Stimulated activated CD8-positive, alpha-beta memory T cell treated with anti-CD3 and anti-CD28 coated beads, Interleukin-12 subunit alpha, Interleukin-12 subunit beta, amount 100 ng/mL, for 24 hours (primary cell): ENCODE measurements around the gene ZNF239.
"Not testable (repeated sequence)": the region's sequence is repeated elsewhere in the genome, so short reads cannot be mapped to it uniquely, and the experiment has no call there.

Source experiments
- DNase-seq: peaks from one replicate; pipeline ENCODE4 v3.0.0-alpha.2; 2020; ENCODE audit errors: extremely low read depth

Gene ZNF239

DNA sequence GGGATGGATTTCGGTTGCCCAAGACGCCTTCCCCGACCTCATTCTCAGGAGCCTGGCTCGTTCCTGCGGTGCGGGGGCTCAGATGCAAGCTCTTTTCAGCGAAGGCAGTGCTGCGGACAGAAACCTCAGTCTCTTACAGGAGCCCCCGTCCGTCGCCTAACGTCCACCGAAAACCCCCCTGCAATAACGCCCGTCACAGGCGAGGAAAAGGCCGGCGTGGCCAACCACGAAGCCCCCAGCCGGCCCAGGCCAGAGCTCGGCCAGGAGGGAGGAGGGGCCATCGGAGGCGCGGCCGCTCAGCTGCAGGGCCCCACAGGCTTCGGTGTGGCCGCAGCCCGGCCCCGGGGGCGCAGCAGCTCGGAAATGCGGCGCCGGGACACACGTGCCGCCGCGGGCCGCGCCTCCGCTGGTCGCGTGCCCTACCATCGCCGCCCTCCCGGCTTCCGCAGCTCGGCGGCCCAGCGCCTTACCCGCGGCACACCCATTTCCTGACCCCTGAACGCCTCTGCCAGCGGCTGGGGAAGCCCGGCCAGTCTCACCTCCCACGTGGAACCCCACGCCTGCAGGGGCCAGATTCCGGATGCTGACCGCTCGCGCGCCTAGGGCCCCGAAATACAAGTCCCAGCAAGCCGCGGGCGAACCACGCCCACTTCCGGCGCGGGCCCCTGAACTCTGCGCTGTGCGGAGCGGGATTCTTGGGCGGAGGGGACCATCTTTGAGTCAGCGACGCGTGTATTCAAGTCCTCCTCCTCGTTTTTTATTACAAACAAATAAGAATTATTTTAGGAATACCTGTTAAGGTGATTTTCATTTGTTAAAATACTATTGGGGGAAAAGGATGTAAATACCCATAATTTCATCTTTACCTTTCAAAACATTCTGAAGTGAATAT lies at the start of gene ZNF239:
Gene ZNF239, minus strand, starts transcription at position 616 of the 892 bp plus-strand sequence. CDS start 16,537 bp downstream, outside the sequence.
- DNase-seq = peak; percentile 65

DNA sequence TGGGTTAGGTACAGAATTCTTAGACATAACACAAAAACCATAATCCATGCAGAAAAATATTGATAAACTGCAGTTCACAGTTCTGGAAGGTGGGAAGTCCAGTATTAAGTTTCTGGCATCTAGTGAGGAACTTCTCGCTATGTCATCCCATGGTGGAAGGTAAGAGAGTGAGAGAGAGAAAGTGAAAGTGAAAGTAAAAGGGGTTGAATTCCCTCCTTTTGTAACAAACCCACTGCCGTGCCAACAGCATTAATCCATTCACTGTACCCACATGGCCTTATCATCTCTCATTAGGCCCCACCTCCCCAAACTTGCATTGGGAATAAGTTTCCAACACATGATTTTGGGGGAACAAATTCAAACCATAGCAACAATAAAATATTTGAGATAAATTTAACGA lies 48.9 kb upstream of the ZNF239 start:
- no peak for DNase-seq

- no peak for DNase-seq
Measured at GRCh38 chr10:43622038-43622437, 47.6 kb upstream of the ZNF239 start.

GRCh38 chr10:43619368-43619767 lies 45.0 kb upstream of the ZNF239 start:
- no peak for DNase-seq

DNA sequence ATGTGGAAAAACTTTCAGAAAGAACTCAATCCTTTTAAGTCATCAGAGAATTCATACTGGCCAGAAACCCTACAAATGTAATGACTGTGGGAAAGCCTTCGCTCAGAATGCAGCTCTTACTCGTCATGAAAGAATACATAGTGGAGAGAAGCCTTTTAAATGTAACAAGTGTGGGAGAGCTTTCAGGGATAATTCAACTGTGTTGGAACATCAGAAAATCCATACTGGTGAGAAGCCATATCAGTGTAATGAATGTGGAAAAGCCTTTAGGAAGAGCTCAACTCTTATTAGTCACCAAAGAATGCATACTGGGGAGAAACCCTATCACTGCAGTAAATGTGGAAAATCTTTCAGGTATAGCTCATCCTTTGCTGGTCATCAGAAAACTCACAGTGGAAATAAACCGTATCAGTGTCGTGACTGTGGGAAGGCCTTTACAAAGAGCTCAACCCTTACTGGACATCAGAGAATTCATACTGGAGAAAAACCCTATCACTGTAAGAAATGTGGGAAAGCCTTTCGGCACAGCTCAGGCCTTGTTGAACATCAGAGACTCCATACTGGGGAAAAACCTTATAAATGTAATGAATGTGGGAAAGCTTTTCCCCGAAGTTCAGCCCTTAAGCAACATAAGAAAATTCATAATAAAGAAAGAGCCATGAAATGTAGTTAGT lies 42.4 kb upstream of the ZNF239 start:
- DNase-seq = no peak

DNA sequence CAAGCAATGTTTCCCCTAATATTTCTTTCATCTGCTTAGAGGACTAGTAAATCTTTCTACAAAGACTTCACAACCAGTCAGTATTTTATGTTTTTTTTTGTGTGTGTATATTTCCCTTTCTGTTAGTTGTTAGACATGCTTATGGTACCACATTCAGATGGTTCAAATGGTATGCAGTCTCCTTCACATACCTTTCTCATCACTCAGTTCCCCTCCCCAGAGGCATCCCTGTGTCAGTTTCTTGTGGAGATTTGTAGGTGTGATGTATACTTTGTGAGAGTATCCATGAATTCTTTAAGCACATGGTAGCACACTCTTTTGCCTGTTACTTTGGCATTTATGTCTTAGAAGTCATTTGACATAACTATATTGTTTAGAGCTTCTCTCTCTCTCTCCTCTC lies 36.2 kb upstream of the ZNF239 start:
- no peak for DNase-seq

GRCh38 chr10:43607199-43607573 lies 32.8 kb upstream of the ZNF239 start:
- DNase-seq = no peak

GRCh38 chr10:43606323-43607198 lies 32.1 kb upstream of the ZNF239 start, which contains the start of gene ZNF485:
Gene ZNF485 (plus strand): TSS chr10:43606438. CDS start chr10:43607051, 613 bp downstream.
- peak; percentile 45 for DNase-seq

DNA sequence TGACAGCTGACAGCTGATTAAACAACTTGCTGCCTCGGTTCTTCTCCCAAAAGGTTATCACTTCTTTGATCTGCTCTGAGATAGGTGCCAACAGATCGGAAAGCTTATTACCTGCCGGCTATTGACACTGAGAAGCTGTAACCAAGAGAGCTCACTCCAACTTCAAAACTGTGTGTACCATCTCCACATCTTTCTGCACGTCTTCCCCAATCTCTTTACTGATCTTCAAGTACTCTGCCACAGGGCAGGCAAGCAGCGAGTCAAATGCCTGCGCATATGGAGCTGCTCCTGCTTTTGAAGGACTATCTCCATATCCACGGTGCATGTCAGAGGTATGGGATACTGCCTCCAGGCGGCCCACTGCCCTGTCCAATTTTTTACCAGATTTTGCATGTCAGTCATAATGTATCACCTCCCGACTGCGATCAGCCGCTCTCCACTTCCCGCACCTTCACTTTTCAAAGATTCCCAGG lies 31.5 kb upstream of the ZNF239 start:
- DNase-seq = no peak

DNA sequence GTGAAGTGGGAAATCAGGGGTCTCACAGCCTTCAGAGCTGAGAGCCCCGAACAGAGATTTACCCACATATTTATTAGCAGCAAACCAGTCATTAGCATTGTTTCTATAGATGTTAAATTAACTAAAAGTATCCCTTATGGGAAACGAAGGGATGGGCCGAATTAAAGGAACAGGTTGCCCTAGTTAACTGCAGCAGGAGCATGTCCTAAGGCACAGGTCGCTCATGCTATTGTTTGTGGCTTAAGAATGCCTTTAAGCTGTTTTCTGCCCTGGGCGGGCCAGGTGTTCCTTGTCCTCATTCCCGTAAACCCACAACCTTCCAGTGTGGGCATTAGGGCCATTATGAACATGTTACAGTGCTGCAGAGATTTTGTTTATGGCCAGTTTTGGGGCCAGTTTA lies 27.2 kb upstream of the ZNF239 start:
- DNase-seq = not testable (repeated sequence)

- DNase-seq = no peak
Measured at GRCh38 chr10:43599333-43599732, 24.9 kb upstream of the ZNF239 start.

- DNase-seq = no peak
Measured at GRCh38 chr10:43598446-43598845, 24.0 kb upstream of the ZNF239 start.

DNA sequence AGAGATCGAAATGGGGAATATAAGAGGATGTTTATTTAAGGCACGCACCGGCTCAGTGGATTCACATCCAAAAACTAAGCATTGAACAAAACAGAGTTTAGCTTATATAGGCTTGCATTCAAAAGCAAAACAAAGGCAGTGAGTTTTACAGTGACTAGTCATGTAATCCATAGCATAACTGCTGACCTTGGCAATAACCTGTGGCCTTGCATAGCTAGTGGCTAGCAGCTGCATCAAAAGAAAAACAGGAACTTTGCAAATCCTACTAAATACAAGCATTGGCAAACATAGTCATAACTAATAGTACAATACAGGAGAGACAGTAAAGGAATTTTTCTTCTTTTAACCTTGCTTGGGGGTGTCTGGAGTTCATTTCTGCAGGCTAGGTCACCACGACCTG lies 22.1 kb upstream of the ZNF239 start:
- no peak for DNase-seq

DNA sequence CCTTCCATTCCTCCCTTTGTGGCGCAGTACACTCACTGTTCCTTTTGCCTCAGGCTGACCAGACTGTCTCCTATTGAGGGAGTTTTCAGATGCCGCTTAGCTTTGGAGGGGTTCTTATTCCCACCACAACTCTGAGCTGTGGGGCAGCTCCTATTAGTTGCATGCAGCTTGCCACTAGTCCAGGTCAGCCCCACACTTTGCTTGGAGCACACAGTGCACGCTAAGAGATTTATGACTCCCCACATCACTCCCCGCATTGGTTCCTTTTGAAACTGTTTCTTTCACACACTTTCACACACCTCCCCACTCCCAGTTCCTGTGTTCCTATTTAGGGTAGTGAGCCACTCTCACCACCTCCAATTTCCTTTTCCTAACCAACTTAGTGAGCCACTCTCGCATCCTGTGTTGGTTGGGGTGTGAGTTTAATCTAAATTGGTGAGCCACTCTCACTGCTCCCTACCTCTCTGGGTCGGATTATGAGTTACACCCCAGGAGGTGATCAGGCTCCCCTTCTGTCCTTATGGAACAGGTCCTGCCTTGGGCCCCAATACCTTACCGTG lies 21.4 kb upstream of the ZNF239 start:
- no peak for DNase-seq

DNA sequence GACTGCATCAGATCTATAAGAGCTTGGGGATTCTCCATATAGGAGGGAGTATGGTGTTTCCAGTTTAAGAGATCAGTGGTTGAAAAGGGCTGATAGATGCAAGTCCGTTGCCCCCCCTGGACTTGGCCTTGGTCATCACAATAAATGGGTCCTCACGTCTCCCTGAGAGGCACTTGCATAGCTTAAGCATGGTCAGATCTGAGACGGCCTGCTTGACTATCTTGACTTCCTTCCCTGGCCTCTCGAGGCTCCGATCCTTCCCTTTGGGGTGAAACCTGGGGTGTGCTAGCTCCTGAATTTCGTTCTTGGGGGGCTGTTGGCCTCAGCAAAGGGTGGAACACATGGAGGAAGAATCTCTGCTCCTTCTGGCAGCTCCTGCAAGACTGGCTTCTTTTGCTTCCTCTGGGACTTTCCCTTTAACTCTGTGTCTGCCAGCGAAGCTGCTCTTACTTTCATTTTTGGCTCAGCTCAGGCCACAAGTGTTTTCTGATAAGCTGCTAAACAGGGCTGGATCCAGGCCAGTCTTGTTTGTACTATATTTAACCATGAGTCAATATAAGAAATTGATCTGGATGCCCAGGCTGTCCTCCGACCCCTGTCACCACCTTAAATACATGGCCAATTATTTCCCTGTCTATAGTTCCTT lies 20.7 kb upstream of the ZNF239 start:
- DNase-seq = no peak

DNA sequence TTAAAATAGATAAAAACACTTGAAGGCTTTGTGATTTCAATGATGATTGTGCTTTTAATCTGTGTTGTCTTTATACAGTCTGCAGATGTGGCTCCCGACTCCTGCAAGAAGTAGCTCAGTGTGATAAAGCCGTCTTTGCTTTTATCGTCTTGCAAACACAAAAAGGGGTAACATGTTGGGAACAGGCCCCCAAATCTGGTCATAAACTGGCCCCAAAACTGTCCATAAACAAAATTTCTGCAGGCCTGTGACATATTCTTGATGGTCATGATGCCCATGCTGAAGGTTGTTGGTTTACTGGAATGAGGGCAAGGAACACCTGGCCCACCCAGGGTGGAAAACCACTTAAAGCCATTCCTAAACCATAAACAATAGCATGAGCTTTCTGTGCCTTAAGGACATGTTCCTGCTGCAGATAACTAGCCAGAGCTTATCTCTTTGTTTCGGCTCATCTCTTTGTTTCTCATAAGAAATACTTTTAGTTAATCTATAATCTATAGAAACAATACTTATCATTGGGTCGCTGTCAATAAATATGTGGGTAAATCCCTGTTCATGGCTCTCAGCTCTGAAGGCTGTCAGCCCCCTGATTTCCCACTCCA lies 17.0 kb upstream of the ZNF239 start:
- no peak for DNase-seq

GRCh38 chr10:43586730-43587115 lies 12.3 kb upstream of the ZNF239 start:
- DNase-seq = not testable (repeated sequence)

- no peak for DNase-seq
Measured at GRCh38 chr10:43585981-43586729, 11.7 kb upstream of the ZNF239 start.

DNA sequence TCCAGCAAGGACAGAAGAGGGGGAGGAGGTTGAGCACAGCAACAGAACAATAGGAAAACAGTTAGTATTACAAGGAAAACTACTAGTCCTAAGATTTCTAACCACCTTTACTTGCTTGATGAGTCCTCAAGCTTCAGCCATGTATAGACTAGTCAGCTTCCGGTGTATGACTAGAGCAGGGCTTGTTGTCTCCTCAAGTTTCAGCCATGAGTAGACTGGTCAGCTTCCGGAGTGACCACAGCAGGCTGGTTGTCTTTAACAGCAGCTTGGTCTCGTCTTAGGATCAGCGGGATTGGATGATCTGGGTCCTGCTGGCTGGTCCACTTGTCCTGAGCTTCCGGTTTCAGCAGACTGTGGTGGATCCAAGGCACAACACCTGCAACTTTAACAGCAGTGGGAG lies 10.6 kb upstream of the ZNF239 start:
- DNase-seq = no peak

GRCh38 chr10:43584051-43584450 lies 9.6 kb upstream of the ZNF239 start:
- DNase-seq = no peak
